Fibroblast of lung (primary cell): ENCODE data around the gene CDR2L. TPM values are rescaled to one million over a fixed set of nuclear protein-coding genes. Genes with fewer than 3 reads are reported as not detected.

ENCODE experiments used
- DNase-seq, 2 donors: peaks; one replicate each; pipeline versions ENCODE4 v3.0.0 to v3.0.0-alpha.2; 2010; ENCODE audit warnings: low read depth in 2 of 2
- H2AFZ ChIP-seq: 2 replicates; pipeline ENCODE4 v1.5.1; 2012; ENCODE audit warnings: low read length, control low read depth, inconsistent platforms
- H3K27ac ChIP-seq: 2 replicates; pipeline ENCODE4 v1.5.1; 2011; ENCODE audit warnings: low read length, control low read depth; ENCODE audit not compliant: insufficient read depth
- H3K27me3 ChIP-seq: 2 replicates; pipeline ENCODE4 v1.5.1; 2011; ENCODE audit warnings: mild to moderate bottlenecking, low read length; ENCODE audit not compliant: control insufficient read depth, insufficient read depth
- H3K36me3 ChIP-seq: 2 replicates; pipeline ENCODE4 v1.5.1; 2011; ENCODE audit warnings: low read length; ENCODE audit not compliant: control insufficient read depth, insufficient read depth
- H3K4me1 ChIP-seq: 2 replicates; pipeline ENCODE4 v1.5.1; 2011; ENCODE audit warnings: low read length; ENCODE audit not compliant: control insufficient read depth, insufficient read depth; ENCODE audit errors: extremely low read depth
- H3K4me2 ChIP-seq: 2 replicates; pipeline ENCODE4 v1.5.1; 2011; ENCODE audit warnings: low read length, control low read depth; ENCODE audit not compliant: insufficient read depth; ENCODE audit errors: extremely low read depth
- H3K4me3 ChIP-seq, 4 experiments: fragments of 200-600 bp in 1 of 4; sonication (generic) in 1 of 4; replicated peaks in 1 of 4; 2 replicates each; pipeline ENCODE4 v1.5.1; 2011 to 2016; ENCODE audit warnings: low read length in 4 of 4, low read depth in 3 of 4, mild to moderate bottlenecking in 3 of 4, control low read depth in 2 of 4, inconsistent platforms in 1 of 4, mixed read lengths in 1 of 4; ENCODE audit not compliant: insufficient read depth in 1 of 4; ENCODE audit errors: control extremely low read depth in 1 of 4
- H3K79me2 ChIP-seq: 2 replicates; pipeline ENCODE4 v1.5.1; 2012; ENCODE audit warnings: mild to moderate bottlenecking, low read length, inconsistent platforms; ENCODE audit not compliant: control insufficient read depth, insufficient read depth
- H3K9ac ChIP-seq: 2 replicates; pipeline ENCODE4 v1.5.1; 2011; ENCODE audit warnings: mild to moderate bottlenecking, low read length, control low read depth; ENCODE audit not compliant: insufficient read depth
- H3K9me3 ChIP-seq: 2 replicates; pipeline ENCODE4 v1.5.1; 2012; ENCODE audit warnings: low read depth, low read length; ENCODE audit not compliant: control insufficient read depth, insufficient read depth
- H4K20me1 ChIP-seq: 2 replicates; pipeline ENCODE4 v1.5.1; 2011; ENCODE audit warnings: low read length; ENCODE audit not compliant: control insufficient read depth, insufficient read depth; ENCODE audit errors: extremely low read depth
- EZH2 ChIP-seq: IDR thresholded peaks from 2 replicates; pipeline ENCODE4 v1.5.1; 2012; ENCODE audit warnings: low read length, control low read depth, mild to moderate bottlenecking; ENCODE audit errors: missing control alignments
- polyA plus RNA-seq, 2 donors: library from polyadenylated mRNA; depleted of rRNA in 1 of 2; stranded (reverse) in 1 of 2; unstranded in 1 of 2; fragments of >200 nt; gene quantifications; 2 replicates each; pipeline ENCODE4 v1.2.1, GENCODE V29; 2011 to 2012; ENCODE audit warnings: missing spikeins in 1 of 2
- total RNA-seq: library from RNA; depleted of rRNA; stranded (reverse); fragments of >200 nt; gene quantifications from 2 replicates; pipeline ENCODE4 v1.2.1, GENCODE V29; 2014
- TF ChIP-seq, protein P1 (sequence below), 2 donors: IDR thresholded peaks in 1 of 2; conservative IDR thresholded peaks in 1 of 2; 1 replicate in 1 of 2; 2 replicates in 1 of 2; pipeline ENCODE4 v1.5.1; 2011 to 2012; ENCODE audit warnings: low read length in 2 of 2, control low read depth in 1 of 2, inconsistent platforms in 1 of 2, low read depth in 1 of 2, mild to moderate bottlenecking in 1 of 2

CDR2L gene
- total and polyA plus RNA-seq, 2 donors (not counting 1 experiment from before 2014, with no cell fraction given), result 9.7 to 12.2 TPM

GRCh38 chr17:74952431-74953133, 34.9 kb upstream of the CDR2L start:
- no peak overlapping the region for H2AFZ ChIP-seq
- H3K4me1 ChIP-seq, result no peaks in the 10 kb centered on the region
- no peaks in the 10 kb centered on the region for H3K9me3 ChIP-seq
- no peak overlapping the region for H3K27ac ChIP-seq
- DNase-seq, result no peak
- no peak overlapping the region for H3K9ac ChIP-seq
- H3K79me2 ChIP-seq, result no peaks in the 10 kb centered on the region
- H3K36me3 ChIP-seq, result no peaks in the 10 kb centered on the region
- H4K20me1 ChIP-seq, result no peaks in the 10 kb centered on the region
- peaks cover 8% of the 10 kb centered on the region for H3K27me3 ChIP-seq
- H3K4me2 ChIP-seq, result no peak overlapping the region
- H3K4me3 ChIP-seq, result no peak overlapping the region
- TF ChIP-seq EZH2, result no peak
- TF ChIP-seq, protein P1, sequence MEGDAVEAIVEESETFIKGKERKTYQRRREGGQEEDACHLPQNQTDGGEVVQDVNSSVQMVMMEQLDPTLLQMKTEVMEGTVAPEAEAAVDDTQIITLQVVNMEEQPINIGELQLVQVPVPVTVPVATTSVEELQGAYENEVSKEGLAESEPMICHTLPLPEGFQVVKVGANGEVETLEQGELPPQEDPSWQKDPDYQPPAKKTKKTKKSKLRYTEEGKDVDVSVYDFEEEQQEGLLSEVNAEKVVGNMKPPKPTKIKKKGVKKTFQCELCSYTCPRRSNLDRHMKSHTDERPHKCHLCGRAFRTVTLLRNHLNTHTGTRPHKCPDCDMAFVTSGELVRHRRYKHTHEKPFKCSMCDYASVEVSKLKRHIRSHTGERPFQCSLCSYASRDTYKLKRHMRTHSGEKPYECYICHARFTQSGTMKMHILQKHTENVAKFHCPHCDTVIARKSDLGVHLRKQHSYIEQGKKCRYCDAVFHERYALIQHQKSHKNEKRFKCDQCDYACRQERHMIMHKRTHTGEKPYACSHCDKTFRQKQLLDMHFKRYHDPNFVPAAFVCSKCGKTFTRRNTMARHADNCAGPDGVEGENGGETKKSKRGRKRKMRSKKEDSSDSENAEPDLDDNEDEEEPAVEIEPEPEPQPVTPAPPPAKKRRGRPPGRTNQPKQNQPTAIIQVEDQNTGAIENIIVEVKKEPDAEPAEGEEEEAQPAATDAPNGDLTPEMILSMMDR (conservative IDR thresholded peaks at IDR 0.05 in 1 of 2, IDR thresholded peaks at IDR 0.05 in 1 of 2; ENCODE audit: low read depth in 1 of 2, low read length in 2 of 2), result no peak

DNA sequence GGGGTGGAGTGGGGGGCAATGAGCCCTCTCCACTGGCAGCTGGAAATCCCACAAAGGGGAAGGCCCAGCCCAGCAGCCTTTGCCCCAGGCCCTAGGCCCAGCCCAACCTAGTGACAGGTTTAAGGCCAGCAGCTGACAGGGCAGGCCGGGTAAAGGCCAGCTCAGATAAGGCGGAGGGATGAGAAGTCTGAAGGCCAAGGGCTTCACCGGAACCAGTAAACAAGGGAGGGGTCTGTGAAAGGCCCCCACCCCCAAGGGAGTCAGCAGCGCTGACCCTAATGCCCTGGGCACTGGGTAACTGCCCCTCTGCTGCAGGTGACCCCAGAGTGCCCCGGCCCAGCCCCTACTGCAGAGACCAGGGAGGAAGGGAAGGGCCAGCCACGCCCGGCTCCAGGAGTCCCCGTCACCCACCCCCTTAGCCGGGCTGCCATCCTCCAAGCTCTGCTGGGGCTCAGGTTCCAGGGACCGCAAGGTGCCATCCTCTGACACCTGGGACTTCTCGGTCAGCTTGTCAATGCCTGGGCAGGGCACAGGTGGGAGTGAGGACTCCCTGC, 34.2 kb upstream of the CDR2L start:
- no peak for DNase-seq
- TF ChIP-seq, protein P1 (conservative IDR thresholded peaks at IDR 0.05 in 1 of 2, IDR thresholded peaks at IDR 0.05 in 1 of 2; ENCODE audit: low read depth in 1 of 2, low read length in 2 of 2), result no peak
- no peak for TF ChIP-seq EZH2

GRCh38 chr17:74954115-74954514, 33.3 kb upstream of the CDR2L start:
- H4K20me1 ChIP-seq, result no peaks in the 10 kb centered on the region
- H3K9ac ChIP-seq, result no peak overlapping the region
- no peaks in the 10 kb centered on the region for H3K36me3 ChIP-seq
- TF ChIP-seq EZH2, result no peak
- TF ChIP-seq, protein P1 (conservative IDR thresholded peaks at IDR 0.05 in 1 of 2, IDR thresholded peaks at IDR 0.05 in 1 of 2; ENCODE audit: low read depth in 1 of 2, low read length in 2 of 2), result no peak
- no peaks in the 10 kb centered on the region for H3K9me3 ChIP-seq
- no peak overlapping the region for H3K27ac ChIP-seq
- no peak overlapping the region for H2AFZ ChIP-seq
- H3K4me1 ChIP-seq, result no peaks in the 10 kb centered on the region
- no peak overlapping the region for H3K4me2 ChIP-seq
- H3K4me3 ChIP-seq, result no peak overlapping the region
- peaks cover 8% of the 10 kb centered on the region for H3K27me3 ChIP-seq
- no peaks in the 10 kb centered on the region for H3K79me2 ChIP-seq
- no peak for DNase-seq

More for the DNA sequence above, 34.2 kb upstream of the CDR2L start:
- Histone ChIP-seq H3K36me3 (no peaks in the 10 kb centered on the region), H3K9ac (no peak overlapping the region), H3K9me3 (no peaks in the 10 kb centered on the region), H4K20me1 (no peaks in the 10 kb centered on the region), H3K4me3 (no peak overlapping the region), H3K4me1 (no peaks in the 10 kb centered on the region), H2AFZ (no peak overlapping the region), H3K79me2 (no peaks in the 10 kb centered on the region), H3K27ac (no peak overlapping the region), H3K4me2 (no peak overlapping the region), H3K27me3 (peaks cover 8% of the 10 kb centered on the region)
